Occipital lobe (tissue), 2 donors: ENCODE measurements around the gene TRAF7. TPM values are rescaled to one million over a fixed set of nuclear protein-coding genes. Genes with fewer than 3 reads are reported as not detected.
"Not testable (repeated sequence)": the region's sequence is repeated elsewhere in the genome, so short reads cannot be mapped to it uniquely, and the experiment has no call there.

Experiments used
- DNase-seq: peaks from one replicate; lab custom pipeline; 2025; lab: John Stamatoyannopoulos, UW
- total RNA-seq: library from RNA; depleted of rRNA; stranded (reverse); fragments of >200 nt; gene quantifications from one replicate; pipeline ENCODE4 v1.2.3, GENCODE V29; 2014

Gene TRAF7
- total RNA-seq, 1 donor from 2014 or later, result 35.6 TPM

- DNase-seq, result no peak
These were observed 42.7 kb downstream of the TRAF7 start for GRCh38 chr16:2198283-2198682.

GRCh38 chr16:2199095-2199494, 43.5 kb downstream of the TRAF7 start:
- no peak for DNase-seq

GRCh38 chr16:2199621-2200139, 44.1 kb downstream of the TRAF7 start:
- DNase-seq, result no peak

GRCh38 chr16:2200313-2200712, 44.7 kb downstream of the TRAF7 start:
- DNase-seq, result no peak

- not testable (repeated sequence) for DNase-seq
These were observed 47.6 kb downstream of the TRAF7 start for GRCh38 chr16:2203119-2203688.

- no peak for DNase-seq
These were observed 49.0 kb downstream of the TRAF7 start for GRCh38 chr16:2204416-2205103.

GRCh38 chr16:2205104-2205966, 49.8 kb downstream of the TRAF7 start, which contains the start of gene MLST8:
MLST8 (plus strand) TSS chr16:2205454; CDS start chr16:2206086, 632 bp downstream.
- DNase-seq, result peak; percentile 85

- no peak for DNase-seq
These were observed 50.4 kb downstream of the TRAF7 start for GRCh38 chr16:2205967-2206313.

GRCh38 chr16:2206420-2206779, 50.8 kb downstream of the TRAF7 start:
- DNase-seq, result no peak

GRCh38 chr16:2206780-2207433, 51.3 kb downstream of the TRAF7 start:
- DNase-seq, result no peak

- DNase-seq, result no peak
These were observed 52.3 kb downstream of the TRAF7 start for GRCh38 chr16:2207872-2208271.

GRCh38 chr16:2208308-2208707, 52.7 kb downstream of the TRAF7 start:
- no peak for DNase-seq

- DNase-seq, result no peak
These were observed 53.2 kb downstream of the TRAF7 start for GRCh38 chr16:2208772-2209171.

- DNase-seq, result no peak
These were observed 53.9 kb downstream of the TRAF7 start for GRCh38 chr16:2209258-2210008.

- DNase-seq, result no peak
These were observed 54.4 kb downstream of the TRAF7 start for GRCh38 chr16:2210009-2210332.

GRCh38 chr16:2210386-2211365, 55.1 kb downstream of the TRAF7 start, which contains the start of gene BRICD5:
BRICD5 (minus strand) TSS chr16:2210863; CDS start chr16:2210833, 30 bp downstream.
- DNase-seq, result no peak

- DNase-seq, result no peak
These were observed 56.4 kb downstream of the TRAF7 start for GRCh38 chr16:2211923-2212347.

GRCh38 chr16:2212362-2213324, 57.1 kb downstream of the TRAF7 start:
- no peak for DNase-seq
